GM18867 (cell line): ENCODE data around the gene PTPRN2.
A peak's percentile ranks its signal among the peaks of the same experiment; 100 is the strongest.
"Not testable (repeated sequence)": the region's sequence is repeated elsewhere in the genome, so short reads cannot be mapped to it uniquely, and the experiment has no call there.

Source experiments
- ATAC-seq: cut with Tn5 transposase; IDR thresholded peaks from one replicate; pipeline ENCODE4 v1.9.1; 2021; ENCODE audit warnings: mild to moderate bottlenecking, moderate library complexity; ENCODE audit not compliant: unreplicated experiment

The PTPRN2 gene

DNA sequence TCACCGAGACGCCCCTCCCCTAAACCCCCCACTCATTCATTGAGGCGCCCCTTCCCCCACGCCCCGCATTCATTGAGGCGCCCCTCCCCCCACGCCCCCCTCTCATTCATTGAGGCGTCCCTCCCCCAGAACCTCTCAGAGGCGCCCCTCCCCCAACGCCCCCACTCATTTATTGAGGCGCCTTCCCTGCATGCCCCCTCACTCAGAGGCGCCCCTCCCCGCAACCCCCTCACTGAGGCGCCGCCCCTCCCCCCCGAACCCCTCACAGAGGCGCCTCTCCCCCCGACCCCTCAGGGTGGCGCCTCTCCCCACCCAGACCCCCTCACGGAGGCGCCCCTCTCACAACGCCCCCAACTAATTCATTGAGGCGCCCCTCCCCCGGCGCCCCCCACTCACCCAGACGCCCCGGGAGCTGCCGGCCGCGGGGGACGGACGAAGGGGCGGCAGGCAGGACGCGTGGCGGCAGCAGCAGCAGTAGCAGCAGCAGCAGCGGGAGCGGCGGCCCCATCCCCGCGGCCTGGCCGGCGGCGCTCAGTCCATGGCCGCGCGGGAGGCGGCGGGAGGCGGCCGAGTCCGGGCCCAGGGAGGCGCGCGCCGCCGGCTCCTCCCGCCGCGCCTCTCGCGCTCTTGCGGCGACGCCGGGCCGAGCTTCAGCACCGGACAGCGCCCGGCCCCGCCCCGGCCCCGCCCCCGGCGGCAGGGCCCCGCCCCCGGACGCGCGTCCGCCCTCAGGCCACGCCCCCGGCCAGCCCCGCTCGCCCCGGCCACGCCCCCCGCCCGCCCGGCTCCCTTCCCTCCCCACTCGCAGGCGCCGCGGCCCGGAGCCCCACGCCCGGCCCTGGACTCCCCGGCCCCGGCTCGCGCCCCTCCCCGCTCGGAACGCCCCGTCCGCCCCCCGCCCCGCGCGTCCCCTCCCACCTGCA lies at the start of gene PTPRN2:
PTPRN2 (minus strand) TSS at position 662 of the 923 bp plus-strand sequence.
- ATAC-seq: peak; percentile 67

DNA sequence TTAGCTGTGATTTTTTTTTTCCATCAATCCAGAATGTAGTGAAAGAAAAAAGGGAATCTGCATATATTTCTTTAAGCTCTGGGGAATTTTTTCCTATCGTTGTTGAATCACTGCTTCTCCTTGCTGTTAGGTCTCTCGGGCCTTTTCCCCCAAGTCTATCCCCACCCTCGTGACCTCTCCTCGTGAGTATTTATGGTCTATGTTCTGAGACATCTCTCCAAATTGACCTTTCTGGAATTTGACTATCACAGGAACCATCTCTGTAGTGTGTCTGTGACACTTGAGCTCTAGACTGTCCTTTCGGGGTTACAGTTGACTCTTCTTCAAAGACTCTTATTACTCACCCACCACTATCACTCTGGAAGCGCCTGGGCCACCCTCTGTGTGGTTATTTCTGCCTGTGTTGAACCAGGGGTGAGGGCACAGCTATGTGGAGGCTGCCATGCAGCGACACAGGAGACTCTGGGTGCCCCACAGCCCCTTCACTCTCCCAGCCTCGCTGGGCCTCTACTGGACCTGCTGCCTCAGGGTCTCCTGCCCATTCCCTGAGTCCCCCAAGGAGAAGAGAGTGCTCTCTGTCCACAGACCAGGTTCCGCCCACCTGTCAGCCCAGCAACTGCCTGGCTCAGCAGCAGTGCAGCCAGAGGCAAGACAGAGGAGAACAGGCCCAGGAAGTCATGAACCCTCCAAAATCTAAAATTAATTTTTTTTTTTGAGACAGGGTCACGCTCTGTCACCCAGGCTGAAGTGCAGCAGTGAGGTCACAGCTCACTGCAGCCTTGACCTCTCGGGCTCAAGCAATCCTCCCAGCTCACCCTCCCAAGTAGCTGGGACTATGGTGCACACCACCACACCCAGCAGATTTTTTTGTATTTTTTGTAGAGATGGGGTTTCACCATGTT lies 45.7 kb upstream of the PTPRN2 start:
- peak; percentile 77 for ATAC-seq

DNA sequence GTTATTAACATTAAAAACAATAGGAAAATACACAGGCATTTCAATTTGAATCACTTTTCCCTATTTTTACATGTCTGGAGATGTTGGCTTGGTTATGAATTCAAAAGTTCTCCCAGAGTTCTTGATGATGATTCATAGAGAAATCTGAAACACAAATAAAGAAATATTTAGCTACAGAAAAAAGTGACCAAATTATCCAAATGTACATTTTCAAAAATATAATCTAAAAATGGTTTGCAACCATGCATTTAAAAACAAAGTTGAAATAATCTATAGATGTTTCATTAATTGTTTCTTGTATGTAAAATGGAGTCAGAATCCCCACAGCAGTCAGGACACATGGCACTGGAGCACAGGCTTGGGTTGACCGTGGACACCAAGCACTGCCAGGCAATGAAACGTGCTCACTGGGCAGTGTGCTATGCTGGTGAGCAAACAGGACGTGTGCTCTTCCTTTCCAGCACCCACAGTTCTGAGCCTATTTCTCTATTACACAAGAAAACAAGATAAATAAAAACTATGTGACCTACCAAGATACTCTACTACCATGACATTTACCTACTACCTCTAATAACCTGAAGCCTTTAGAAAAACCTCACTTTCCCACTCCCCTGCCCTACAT lies 44.1 kb upstream of the PTPRN2 start:
- ATAC-seq: no peak

DNA sequence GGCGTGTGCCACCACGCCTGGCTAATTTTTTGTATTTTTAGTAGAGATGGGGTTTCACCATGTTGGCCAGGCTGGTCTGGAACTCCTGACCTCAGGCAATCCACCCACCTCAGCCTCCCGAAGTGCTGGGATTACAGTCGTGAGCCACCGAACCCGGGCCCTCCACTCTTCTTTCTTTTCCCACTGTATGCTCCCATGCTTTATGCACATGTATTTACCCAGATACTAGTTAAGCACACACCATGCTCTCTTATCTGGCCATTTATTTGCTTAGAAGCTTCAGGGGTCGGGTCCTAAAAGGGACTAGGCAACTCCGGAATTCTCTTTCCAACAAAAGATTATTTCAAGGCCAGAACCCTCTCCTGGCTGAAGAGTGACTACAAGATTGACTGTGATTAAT lies 38.7 kb upstream of the PTPRN2 start:
- not testable (repeated sequence) for ATAC-seq

DNA sequence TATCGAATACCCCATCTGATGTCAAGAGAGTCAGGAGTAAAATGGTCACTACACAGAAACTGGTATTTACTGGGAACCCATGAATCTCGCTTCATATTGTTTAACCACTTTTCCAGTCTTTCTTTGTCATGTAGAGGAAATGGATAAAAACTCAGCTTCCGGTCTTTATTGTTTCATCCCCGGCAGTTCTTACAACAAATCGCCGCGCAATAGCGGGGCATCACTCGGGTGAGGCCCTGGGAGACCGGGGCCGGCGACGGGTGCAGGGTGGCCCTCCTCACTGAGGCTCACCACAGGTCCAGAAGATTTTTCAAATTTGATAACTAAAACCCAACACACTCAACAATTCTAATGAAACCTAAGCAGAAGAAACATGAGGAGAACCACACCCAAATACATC lies 35.6 kb upstream of the PTPRN2 start:
- ATAC-seq: no peak

DNA sequence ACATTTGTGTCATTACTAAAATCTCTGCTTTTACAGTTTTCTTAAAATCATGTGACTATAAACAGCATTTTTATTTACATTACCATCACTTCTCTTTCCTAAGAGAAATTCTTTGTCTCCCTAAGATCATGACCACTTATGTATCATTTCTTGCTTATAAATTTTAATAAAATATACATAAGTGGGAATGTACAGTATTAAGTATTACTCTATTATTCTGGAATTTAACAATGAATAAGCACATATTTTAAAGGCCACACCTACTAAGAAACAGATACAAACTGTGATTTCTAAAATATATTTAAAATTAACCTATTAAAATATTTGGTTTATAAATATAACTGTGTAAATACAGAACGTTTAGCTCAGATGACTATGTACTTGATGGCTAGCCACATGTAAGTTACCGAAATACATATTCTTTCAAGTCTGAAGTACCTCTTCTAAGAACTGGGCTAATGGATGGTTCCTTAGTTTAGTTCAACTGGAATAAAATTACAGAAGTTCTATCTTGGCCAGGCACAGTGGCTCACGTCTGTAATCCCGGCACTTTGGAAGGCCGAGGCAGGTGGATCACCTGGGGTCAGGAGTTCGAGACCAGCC lies 33.3 kb upstream of the PTPRN2 start:
- ATAC-seq: no peak

DNA sequence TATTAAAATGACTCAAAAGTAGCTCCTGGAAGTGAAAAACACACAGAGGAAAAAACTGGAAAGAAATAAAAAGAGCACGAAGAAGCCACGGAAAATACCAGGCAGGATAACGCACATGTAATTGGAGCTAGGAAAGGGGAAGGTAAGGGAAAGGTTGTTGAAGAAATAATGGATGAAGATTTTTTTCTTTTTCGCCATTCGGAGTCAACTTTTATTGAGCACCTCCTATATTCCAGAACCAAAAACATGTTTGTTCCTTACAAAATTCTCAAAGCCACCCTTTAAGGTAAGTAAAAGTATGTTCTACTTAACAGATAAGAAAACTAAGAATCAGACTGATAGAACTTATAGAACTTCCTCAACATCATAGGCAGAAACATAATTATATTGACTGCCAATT lies 32.8 kb upstream of the PTPRN2 start:
- ATAC-seq: no peak

DNA sequence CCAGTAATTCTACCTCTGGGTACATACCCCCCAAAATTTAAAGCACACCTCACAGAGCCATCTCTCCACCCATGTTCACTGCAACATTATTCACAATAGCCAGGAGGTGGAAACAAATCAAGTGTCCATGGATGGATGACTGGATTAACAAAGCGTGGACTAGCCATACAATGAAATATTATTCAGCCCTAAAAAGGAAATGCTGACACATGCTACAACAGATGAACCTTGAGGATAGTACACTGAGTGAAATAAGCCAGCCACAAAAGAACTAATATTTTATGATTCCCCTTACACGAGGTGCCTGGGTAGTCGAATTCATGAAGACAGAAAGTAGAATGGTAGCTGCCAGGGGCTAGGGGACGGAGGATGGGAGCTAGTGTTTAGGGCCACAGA lies 31.1 kb upstream of the PTPRN2 start:
- no peak for ATAC-seq

DNA sequence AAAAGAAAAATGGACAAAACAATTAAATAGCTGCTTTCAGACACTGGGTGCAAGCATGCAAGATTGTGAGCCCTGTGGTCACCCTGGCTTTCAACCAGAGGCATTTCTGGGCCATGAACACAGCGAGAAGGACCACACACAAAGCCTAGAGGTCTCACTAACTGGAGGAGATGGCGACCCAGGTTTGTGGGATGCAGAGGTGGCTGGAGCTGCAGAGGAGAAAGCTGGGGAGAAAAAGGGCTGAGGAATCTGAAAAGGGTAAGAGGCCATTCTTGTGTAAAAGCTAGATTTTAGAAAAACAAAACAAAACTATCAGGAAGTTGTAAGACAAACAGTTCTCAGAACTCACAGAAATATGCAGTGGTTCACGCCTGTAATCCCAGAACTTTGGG lies 30.1 kb upstream of the PTPRN2 start:
- ATAC-seq: no peak

DNA sequence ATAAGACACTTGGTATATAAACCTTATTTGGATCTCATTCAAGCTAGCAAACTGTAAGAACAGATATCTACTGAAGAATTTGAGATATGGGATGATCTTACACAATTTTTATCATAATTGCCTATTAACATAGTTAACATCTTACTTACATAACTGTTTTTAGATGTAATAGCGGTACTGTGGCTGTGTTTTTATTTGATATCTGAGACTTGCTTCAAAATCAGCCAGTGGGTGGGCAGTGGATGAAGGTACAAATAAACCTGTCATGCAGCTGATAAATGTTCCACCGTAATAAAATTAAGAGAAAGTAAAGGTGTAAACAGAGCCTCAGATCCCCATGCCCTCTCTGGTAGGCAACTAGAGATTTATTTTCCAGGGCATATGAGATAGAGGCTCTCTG lies 28.4 kb upstream of the PTPRN2 start:
- ATAC-seq: no peak

DNA sequence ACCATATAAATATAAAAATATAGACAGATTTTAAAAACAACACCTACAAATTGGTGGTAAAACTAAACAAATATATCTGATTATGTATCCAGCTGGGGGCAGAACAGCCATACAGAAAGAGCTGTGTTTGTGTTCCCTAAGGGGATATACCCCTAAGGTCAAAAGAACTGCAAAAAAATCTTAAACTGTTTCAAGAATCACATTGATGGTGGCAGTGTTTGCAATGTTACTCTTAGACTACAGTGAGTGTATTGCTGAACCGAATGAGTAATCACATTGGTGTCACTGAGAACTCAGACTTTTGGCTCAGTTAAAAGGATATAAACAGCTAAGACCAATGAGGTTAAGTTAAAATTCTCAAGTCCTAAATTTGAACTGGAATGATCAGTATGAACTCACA lies 27.1 kb upstream of the PTPRN2 start:
- ATAC-seq: no peak

DNA sequence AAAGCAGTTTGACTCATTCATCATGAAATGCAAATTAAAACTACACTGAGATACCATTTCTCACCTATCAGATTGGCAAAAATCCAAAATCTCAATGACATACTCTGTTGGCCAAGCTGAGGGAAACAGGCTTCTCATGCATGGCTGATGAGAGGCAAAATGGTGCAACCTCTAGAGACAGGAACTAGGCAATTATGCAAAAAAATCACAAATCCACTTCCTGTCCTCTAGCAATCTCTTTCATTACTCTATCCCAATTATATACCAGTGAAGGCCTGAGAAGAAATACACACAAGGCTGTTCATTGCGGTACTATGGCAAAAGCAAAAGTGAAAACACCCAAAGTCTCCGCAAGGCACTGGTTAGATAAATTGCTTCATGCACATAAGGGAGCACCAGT lies 25.9 kb upstream of the PTPRN2 start:
- ATAC-seq: peak; percentile 92

DNA sequence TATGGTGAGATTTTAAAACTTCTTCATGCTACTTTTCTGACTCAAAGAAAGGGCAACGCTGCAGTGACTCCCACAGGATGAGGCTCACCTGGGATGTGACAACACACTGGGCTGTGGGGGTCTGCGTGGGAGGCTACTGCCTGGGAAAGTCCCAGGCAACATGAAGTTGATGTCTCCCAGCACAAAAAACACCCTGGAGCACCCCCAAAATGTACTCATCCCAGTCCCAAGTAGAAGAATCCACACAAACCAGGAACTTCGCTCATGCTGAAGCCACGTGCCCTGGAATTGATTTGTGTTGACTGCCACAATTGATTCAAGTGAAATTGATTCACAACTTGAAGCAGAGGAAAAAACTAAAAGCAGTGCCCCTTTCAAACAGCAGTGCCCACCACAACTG lies 24.9 kb upstream of the PTPRN2 start:
- ATAC-seq: no peak

DNA sequence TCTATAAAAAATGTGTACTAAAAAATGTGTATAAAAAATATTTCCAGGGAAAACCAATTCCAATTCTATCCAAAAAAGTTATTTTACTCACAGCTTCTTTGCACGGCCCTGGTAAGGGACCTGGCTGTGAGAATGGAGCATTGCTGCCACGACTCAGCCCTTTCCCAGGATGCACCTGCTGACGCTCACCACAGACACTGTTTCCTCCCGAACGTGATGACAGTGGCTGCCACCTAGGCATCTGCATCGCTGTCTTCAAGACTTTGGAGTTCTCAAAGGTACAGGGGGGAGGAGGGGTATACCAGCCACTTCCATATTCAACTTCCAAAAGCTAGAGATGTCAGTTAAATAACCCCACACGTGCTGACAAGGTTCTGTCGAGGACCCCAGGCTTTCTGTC lies 23.9 kb upstream of the PTPRN2 start:
- ATAC-seq: no peak

DNA sequence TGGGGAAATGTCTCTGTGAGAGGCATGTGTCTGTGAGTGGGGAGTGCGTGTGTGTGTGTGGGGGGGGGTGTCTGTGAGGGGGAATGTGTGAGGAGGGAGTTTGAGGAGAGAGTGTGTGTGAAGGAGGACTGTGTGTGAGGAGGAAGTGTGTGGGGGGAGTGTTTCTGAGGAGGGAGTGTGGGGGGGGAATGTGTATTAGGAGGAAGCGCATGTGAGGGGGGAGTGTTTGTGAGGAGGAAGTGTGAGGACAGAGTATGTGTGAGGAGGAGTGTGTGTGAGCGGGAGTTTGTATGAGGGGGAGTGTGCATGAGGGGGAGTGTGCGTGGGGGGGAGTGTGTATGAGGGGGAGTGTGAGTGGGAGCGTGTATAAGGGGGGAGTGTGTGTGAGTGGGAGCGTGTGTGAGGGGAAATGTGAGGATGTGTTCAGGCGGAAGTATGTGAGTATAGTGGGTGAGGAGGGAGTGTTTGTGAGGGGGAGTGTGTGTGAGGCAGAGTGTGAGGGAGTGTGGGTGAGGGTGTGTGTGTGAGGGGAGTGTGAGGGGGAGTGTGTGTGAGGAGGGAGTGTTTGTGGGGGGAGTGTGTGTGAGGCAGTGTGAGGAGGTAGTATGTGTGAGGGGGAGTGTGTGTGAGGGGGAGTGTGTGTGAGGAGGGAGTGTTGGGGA lies 21.8 kb upstream of the PTPRN2 start:
- ATAC-seq: no peak

DNA sequence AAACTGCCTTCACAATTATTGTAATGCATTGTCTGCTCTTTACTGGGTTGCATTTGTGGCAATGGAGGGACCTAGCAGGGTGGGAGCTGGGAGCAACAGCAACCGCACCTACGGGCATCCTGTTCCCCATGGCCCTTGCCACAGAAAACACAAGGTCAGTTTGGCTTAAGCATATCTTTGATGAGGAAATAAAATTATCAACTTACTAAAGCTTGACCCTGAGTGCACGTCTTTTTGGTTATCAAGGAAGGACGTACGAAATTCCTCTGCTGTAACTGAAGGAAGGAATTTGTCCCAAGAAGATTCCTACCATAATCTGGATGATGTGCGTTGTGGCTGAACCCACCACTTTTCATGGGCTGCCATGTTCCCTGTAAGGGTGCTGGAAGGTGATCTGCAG lies 19.9 kb upstream of the PTPRN2 start:
- ATAC-seq: no peak

DNA sequence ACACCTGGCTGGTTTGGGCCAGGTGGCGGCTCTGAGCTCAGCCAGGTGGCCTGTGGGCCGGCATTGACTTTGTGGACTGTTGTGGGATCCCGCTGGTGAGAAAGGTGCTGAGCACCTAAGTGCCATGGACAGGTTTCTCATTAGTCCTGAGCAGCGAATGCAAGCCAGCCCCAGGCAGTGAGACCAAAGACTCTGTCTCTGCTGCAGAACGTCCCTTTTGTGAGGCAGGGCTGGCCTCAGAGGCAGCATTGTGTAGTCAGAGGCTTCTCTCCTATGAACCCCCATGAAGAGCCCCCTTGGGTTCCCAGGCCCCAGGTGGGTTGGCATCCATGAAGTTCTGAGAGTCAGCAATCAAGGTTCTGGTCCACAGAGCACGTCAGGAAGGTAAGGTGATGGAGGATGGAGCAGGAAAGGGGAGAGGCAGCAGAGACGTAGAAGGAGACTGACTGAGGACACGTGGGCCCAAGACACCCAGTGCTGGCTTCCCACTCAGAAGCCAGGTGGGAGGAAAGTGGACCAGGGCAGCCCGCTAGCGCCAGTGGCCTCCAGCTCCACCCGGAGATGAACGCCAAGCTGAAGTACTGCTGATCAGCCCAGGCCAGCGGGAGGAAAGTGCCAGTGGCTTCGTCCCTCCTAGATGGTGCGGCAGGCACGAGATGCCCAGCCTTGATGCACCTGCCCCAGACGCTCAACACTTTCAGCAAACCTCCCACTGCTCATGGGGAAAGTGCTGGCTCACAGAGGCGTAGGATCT lies 19.2 kb upstream of the PTPRN2 start:
- ATAC-seq: no peak

DNA sequence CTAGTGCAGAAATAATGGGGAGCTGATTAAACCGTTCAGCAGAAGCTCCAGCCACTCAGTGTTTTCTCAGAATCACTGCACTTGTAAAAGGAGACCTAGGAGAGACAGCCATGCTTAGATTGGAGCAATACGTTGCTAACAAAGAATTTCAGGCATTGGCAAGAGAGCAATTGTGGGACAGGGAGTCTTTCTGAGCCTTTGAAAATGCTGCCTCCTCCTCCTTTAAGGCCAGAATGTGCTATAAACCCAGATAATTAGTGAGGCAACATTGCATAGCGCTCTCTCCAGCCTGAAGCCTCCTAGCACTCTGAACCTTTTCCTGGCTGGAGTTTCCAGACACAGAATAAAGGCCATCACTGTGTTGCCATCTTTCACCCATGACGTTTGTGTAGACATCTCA lies 18.5 kb upstream of the PTPRN2 start:
- no peak for ATAC-seq

DNA sequence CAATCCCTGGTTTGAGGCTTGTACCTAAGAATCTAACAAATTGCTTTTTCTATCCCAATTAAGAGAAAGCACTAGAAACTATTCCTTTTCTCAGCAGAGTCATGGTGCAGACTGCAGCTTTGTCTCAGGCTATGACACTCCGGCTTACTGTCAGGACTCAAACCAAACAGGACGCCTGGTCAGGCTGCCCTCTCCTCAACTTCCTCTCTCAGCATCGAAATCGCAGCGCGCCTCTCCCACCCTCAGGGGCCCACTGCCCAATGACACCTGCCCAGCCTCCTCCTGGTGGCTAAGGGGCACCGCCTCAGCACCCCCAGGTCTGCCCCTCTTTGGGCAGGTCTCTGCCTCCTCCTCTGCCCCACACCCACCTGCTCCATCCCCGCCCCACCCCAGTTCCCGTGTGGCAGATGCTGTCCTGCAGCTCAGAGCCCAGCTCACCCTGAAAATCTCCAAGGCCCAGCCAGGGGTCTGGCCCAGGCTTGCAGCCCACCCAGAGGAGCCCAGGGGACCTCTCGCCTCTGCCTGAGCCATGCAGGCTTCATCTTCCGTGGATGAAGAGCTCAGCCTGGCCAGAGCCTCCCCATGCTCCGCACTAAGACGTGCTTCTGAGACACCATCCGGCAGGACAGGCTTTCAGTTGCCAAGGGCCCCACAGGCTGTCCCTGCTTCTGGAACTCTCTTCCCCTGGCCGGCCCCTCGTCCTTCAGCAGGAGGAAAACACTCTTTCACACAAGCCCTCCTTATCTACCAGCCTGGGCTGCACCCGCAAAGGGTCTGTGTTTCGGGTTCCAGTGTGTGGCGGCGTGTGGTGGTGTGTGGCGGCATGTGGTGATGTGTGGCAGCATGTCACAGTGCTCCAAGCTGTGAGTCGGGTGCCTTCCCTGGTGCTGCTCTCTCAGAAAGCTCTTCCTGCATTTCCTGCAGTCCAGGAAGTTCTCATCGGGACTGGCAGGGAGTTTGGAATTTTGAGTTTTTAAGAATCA lies 16.4 kb upstream of the PTPRN2 start:
- no peak for ATAC-seq
